Cerebellar cortex (tissue), 1 donor: Measurements from ENCODE around the gene ANKRD13D.
A peak's percentile ranks its signal among the peaks of the same experiment; 100 is the strongest.

Experiments
- DNase-seq: peaks from one replicate; pipeline ENCODE4 v3.0.0-alpha.2; 2015; ENCODE audit warnings: low spot score

ANKRD13D gene

GRCh38 chr11:67261946-67262681 lies 27.0 kb upstream of the ANKRD13D start:
- peak; percentile 62 for DNase-seq

- DNase-seq: peak; percentile 86
These were observed 26.1 kb upstream of the ANKRD13D start for GRCh38 chr11:67262731-67263675.

- DNase-seq: no peak
These were observed 24.8 kb upstream of the ANKRD13D start for GRCh38 chr11:67264260-67264659.

- DNase-seq: no peak
These were observed 24.0 kb upstream of the ANKRD13D start for GRCh38 chr11:67264877-67265632.

GRCh38 chr11:67265633-67266448 lies 23.3 kb upstream of the ANKRD13D start:
- DNase-seq: no peak

- DNase-seq: no peak
These were observed 22.5 kb upstream of the ANKRD13D start, which contains the start of gene GRK2 for GRCh38 chr11:67266449-67267187. GRK2 (plus strand) TSS chr11:67266473; CDS start chr11:67266700, 227 bp downstream.

GRCh38 chr11:67267188-67268080 lies 21.7 kb upstream of the ANKRD13D start:
- no peak for DNase-seq

GRCh38 chr11:67268081-67268961 lies 20.8 kb upstream of the ANKRD13D start:
- DNase-seq: no peak

- DNase-seq: no peak
These were observed 20.2 kb upstream of the ANKRD13D start for GRCh38 chr11:67268962-67269268.

- peak; percentile 86 for DNase-seq
These were observed 19.5 kb upstream of the ANKRD13D start for GRCh38 chr11:67269401-67270255.

GRCh38 chr11:67270256-67271204 lies 18.6 kb upstream of the ANKRD13D start:
- DNase-seq: peak; percentile 54

GRCh38 chr11:67271205-67271540 lies 17.9 kb upstream of the ANKRD13D start:
- no peak for DNase-seq

- DNase-seq: no peak
These were observed 17.4 kb upstream of the ANKRD13D start for GRCh38 chr11:67271541-67272284.

GRCh38 chr11:67272327-67273259 lies 16.5 kb upstream of the ANKRD13D start:
- DNase-seq: no peak
